LNCAP (cell line): ENCODE measurements around the gene CORT.

Experiments used
- CTCF ChIP-seq: fragments of 450-650 bp; IDR thresholded peaks from 2 replicates; pipeline ENCODE4 v1.5.1; 2017; ENCODE audit warnings: mild to moderate bottlenecking

Gene CORT

GRCh38 chr1:10475510-10475909, 25.7 kb downstream of the CORT start:
- TF ChIP-seq CTCF, result no peak

GRCh38 chr1:10479296-10479695, 29.5 kb downstream of the CORT start:
- no peak for TF ChIP-seq CTCF

- TF ChIP-seq CTCF, result no peak
Measured at GRCh38 chr1:10480614-10481013, 30.8 kb downstream of the CORT start.

- no peak for TF ChIP-seq CTCF
Measured at GRCh38 chr1:10484521-10484920, 34.7 kb downstream of the CORT start.

- no peak for TF ChIP-seq CTCF
Measured at GRCh38 chr1:10489291-10490055, 39.6 kb downstream of the CORT start.

- TF ChIP-seq CTCF, result no peak
Measured at GRCh38 chr1:10490286-10490970, 40.6 kb downstream of the CORT start.

GRCh38 chr1:10494418-10494753, 44.6 kb downstream of the CORT start:
- no peak for TF ChIP-seq CTCF
